H1 (cell line): Measurements from ENCODE around the gene STK39.

Source experiments
- CTCF ChIP-seq, 3 experiments: IDR thresholded peaks; 1 replicate in 2 of 3; 2 replicates in 1 of 3; pipeline versions ENCODE4 v1.5.1 to v1.6.1; 2011; ENCODE audit warnings: low read length in 3 of 3, mild to moderate bottlenecking in 3 of 3, inconsistent platforms in 2 of 3, low read depth in 1 of 3, moderate library complexity in 1 of 3; ENCODE audit not compliant: insufficient read depth in 1 of 3; ENCODE audit errors: control extremely low read depth in 1 of 3
- POLR2AphosphoS5 ChIP-seq: IDR thresholded peaks from 2 replicates; pipeline ENCODE4 v1.6.1; 2011; ENCODE audit warnings: low read depth, low read length
- SUZ12 ChIP-seq: fragments of 200-600 bp; sonication (generic); IDR thresholded peaks from 2 replicates; pipeline ENCODE4 v1.6.1; 2012; ENCODE audit warnings: mild to moderate bottlenecking, inconsistent platforms, low read length, moderate library complexity, mixed read lengths
- TCF12 ChIP-seq: IDR thresholded peaks from 2 replicates; pipeline ENCODE4 v1.6.1; 2011; ENCODE audit warnings: low read depth, mild to moderate bottlenecking, low read length
- ZNF274 ChIP-seq: IDR thresholded peaks from 2 replicates; pipeline ENCODE4 v1.7.0; 2012; ENCODE audit warnings: low read length, borderline replicate concordance; ENCODE audit errors: extremely low read depth

GRCh38 chr2:168090366-168091135, 156.8 kb downstream of the STK39 start:
- TF ChIP-seq ZNF274 = no peak
- TF ChIP-seq SUZ12 = no peak
- TF ChIP-seq POLR2AphosphoS5 = no peak
- TF ChIP-seq CTCF (IDR thresholded peaks at IDR 0.05; ENCODE audit: control extremely low read depth in 1 of 3, insufficient read depth in 1 of 3, low read depth in 1 of 3, low read length in 3 of 3) = no peak
- no peak for TF ChIP-seq TCF12
